ENCODE results near the gene TMEM87B. TPM values are rescaled to one million over a fixed set of nuclear protein-coding genes. Genes with fewer than 3 reads are reported as not detected.
A peak's percentile ranks its signal among the peaks of the same experiment; 100 is the strongest.

TMEM87B gene
- total and polyA plus RNA-seq, 12 donors: 8.9 to 37.5 (median 29.1) TPM

DNA sequence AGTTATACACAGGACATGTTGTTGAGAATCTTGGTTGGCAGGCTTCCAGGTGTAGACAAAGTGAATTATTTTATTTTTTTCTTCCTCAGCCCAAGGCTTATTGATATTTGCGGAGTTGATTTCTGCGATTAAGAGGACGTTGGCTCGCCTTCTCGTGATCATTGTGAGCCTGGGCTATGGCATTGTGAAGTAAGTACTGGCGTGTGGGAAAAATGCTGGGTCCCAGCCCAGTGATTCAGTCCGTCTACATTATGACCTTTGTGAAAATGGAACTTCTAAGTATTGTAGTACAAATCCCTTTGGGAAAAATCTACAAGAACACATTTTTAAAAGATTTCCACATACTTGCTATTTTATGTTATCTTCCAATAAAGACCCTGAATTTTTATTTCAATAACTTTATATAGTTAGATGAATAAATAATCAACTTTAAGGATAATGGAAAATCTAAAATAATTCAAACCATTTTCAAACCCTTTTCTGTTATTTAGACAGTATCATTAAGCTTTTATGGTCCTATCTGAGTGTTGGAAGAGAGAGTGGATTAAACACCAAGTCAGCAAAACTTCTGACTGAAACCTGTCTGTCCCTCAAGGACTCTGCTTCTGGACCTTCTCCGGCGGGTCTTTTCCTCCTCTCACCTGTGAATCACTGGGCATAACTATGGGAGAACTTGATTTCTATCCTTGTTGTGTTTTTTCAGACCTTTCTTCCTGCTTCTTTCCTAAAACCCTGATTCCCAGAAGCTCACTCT is 31.0 kb downstream of the TMEM87B start:
- Histone ChIP-seq H3K27me3 (no peaks in the 10 kb centered on the region), H3K9me3 (replicated peaks in 1 of 3) (no peaks in the 10 kb centered on the region), H3K4me1 (replicated peaks in 1 of 2) (peaks cover 8 to 24% of the 10 kb centered on the region in 2 donors), H3K4me3 (no peak overlapping the region), H3K36me3 (replicated peaks in 1 of 2) (peaks cover 0 to 61% of the 10 kb centered on the region in 2 donors), H3K27ac (peak overlapping the region in 3 of 5 donors; percentile 40 to 62 (median 45))
- intact Hi-C loops (cut with DNase I): no loop called here
- 44 to 64% (median 60%) methylated on average over 9 of the region's 9 CpGs for whole genome bisulfite sequencing, 4 donors
- DNase-seq: peak; percentile 57 to 76 (median 67)
- TF ChIP-seq, protein P1, sequence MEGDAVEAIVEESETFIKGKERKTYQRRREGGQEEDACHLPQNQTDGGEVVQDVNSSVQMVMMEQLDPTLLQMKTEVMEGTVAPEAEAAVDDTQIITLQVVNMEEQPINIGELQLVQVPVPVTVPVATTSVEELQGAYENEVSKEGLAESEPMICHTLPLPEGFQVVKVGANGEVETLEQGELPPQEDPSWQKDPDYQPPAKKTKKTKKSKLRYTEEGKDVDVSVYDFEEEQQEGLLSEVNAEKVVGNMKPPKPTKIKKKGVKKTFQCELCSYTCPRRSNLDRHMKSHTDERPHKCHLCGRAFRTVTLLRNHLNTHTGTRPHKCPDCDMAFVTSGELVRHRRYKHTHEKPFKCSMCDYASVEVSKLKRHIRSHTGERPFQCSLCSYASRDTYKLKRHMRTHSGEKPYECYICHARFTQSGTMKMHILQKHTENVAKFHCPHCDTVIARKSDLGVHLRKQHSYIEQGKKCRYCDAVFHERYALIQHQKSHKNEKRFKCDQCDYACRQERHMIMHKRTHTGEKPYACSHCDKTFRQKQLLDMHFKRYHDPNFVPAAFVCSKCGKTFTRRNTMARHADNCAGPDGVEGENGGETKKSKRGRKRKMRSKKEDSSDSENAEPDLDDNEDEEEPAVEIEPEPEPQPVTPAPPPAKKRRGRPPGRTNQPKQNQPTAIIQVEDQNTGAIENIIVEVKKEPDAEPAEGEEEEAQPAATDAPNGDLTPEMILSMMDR (IDR thresholded peaks at IDR 0.05): no peak
- no peak for TF ChIP-seq POLR2A (IDR thresholded peaks at IDR 0.05)

DNA sequence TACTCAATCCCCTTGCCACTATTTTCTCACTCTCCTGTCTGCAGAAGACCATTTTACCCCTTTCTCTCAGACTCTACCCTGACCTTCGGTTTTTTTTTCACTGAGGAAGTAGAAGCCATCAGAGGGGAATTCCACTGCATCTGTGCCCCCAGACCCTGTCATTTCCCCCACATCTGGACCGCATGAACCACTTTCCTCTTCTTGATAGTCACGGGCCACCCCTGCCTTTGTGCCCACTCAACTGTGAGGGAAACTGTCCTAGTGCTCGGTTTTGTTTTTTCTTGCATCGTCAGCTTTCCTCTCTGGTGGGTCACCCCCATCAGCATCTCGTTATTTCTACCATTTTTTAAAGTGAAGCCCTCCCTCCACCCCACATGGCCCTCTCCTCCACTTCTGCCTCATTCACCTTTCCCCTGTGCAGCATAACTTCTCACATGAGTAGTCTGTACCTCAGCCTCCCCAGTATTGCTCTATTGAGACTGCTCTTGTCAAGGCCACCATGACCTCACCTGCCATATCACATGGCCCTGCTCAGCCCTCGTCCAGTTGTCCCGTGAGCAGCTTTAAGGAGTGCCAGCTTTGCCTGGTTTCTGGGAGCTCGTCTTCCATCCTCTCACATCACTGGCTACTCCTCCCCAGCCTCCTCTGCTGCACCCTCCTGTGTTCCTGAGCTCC is 32.4 kb downstream of the TMEM87B start:
- peaks cover 8 to 24% of the 10 kb centered on the region in 2 donors for H3K4me1 ChIP-seq (replicated peaks in 1 of 2)
- no peaks in the 10 kb centered on the region for H3K9me3 ChIP-seq (replicated peaks in 1 of 3)
- H3K36me3 ChIP-seq (replicated peaks in 1 of 2): peaks cover 0 to 47% of the 10 kb centered on the region in 2 donors
- intact Hi-C loops (cut with DNase I): no loop called here
- 79 to 84% (median 82%) methylated on average over 9 of the region's 9 CpGs for WGBS, 4 donors
- no peaks in the 10 kb centered on the region for H3K27me3 ChIP-seq
- H3K4me3 ChIP-seq: no peak overlapping the region
- no peak for TF ChIP-seq POLR2A (IDR thresholded peaks at IDR 0.05)
- TF ChIP-seq, protein P1 (IDR thresholded peaks at IDR 0.05): no peak
- DNase-seq: peak in 4 of 7 donors; percentile 7 to 54 (median 35)
- H3K27ac ChIP-seq: no peak overlapping the region

DNA sequence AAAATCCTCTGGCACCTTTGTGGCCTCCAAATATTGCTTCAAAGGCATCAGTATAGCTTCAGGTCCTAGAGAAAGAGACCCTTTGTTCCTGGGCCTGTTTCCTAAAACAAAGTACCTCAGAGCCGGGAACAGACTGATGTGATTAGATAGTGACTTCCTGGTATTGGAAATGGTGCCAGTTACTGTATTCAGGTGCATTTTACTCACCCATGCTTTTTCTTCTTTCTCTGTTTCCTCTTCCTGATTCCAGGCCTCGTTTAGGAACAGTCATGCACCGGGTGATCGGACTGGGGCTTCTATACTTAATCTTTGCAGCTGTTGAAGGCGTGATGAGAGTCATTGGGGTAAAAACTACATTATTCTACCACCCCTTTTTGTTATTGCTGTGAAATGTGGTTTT is 34.3 kb downstream of the TMEM87B start:
- H3K4me3 ChIP-seq: no peak overlapping the region
- intact Hi-C loops (cut with DNase I): no loop called here
- peaks cover 8 to 22% of the 10 kb centered on the region in 2 donors for H3K4me1 ChIP-seq (replicated peaks in 1 of 2)
- WGBS, 4 donors: 88 to 97% (median 91%) methylated on average over 5 of the region's 5 CpGs
- no peaks in the 10 kb centered on the region for H3K9me3 ChIP-seq (replicated peaks in 1 of 3)
- TF ChIP-seq, protein P1 (IDR thresholded peaks at IDR 0.05): no peak
- TF ChIP-seq POLR2A (IDR thresholded peaks at IDR 0.05): no peak
- peaks cover 0 to 38% of the 10 kb centered on the region in 2 donors for H3K36me3 ChIP-seq (replicated peaks in 1 of 2)
- DNase-seq: no peak
- H3K27ac ChIP-seq: no peak overlapping the region
- H3K27me3 ChIP-seq: no peaks in the 10 kb centered on the region

DNA sequence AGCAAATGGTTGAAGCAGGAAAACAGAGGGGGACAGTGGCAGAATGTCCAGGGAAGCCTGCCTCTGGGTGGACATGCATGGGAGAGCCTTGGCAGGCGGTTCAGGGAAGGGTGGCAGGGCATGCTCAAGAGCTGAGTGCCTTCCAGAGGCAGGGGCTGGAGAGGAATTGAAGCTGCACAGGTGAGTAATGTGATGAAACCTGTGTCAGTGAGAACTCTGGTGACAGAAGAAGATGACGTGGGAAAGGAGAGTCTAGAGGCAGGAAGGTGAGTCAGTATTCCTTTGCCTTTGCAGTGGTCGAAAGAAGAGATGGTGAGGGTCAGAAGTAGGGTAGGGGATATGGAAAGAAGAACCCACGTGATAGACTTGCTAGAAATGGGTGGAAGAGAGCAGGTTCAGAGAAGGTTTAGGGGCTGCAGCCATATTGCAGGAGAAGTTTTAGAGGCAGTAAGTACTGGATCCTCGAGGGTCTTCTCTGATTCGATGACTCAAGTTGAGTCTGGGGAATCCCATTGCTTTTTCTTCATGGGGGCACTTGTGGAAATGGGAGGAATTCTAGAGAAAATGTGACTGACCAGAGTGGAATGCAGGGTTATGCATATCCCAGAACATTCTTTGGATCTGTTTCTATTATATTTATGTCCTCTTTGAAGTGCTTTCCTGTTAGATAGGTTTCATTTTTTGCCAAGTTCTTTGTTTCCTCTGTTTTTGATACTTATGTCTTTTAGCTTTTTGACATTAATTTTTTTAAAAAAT is 37.4 kb downstream of the TMEM87B start:
- WGBS, 4 donors: 91 to 94% (median 92%) methylated on average over 6 of the region's 6 CpGs
- Histone ChIP-seq H3K4me3 (no peak overlapping the region), H3K9me3 (replicated peaks in 1 of 3) (no peaks in the 10 kb centered on the region), H3K27ac (no peak overlapping the region), H3K4me1 (replicated peaks in 1 of 2) (no peaks in the 10 kb centered on the region), H3K36me3 (replicated peaks in 1 of 2) (peaks cover 0 to 36% of the 10 kb centered on the region in 2 donors), H3K27me3 (no peaks in the 10 kb centered on the region)
- TF ChIP-seq, protein P1 (IDR thresholded peaks at IDR 0.05): no peak
- TF ChIP-seq POLR2A (IDR thresholded peaks at IDR 0.05): no peak
- no peak for DNase-seq
- intact Hi-C loops (cut with DNase I): no loop called here

All from adrenal gland (tissue), 12 donors.